HFF-Myc (cell line): ENCODE measurements around the gene SPSB2.

Source experiments
- DNase-seq: peaks from one replicate; pipeline ENCODE4 v3.0.0-alpha.2; 2011; ENCODE audit warnings: low read depth; ENCODE audit errors: extremely low read depth
- H3K4me3 ChIP-seq: replicated peaks from 2 replicates; pipeline ENCODE4 v1.5.1; 2011; ENCODE audit warnings: low read depth, mild to moderate bottlenecking, control low read depth, low read length
- TF ChIP-seq, protein P1 (sequence below): IDR thresholded peaks from 2 replicates; pipeline ENCODE4 v1.5.1; 2012; ENCODE audit warnings: mild to moderate bottlenecking, low read depth, low read length, control low read depth; ENCODE audit errors: missing control alignments

Gene SPSB2

DNA sequence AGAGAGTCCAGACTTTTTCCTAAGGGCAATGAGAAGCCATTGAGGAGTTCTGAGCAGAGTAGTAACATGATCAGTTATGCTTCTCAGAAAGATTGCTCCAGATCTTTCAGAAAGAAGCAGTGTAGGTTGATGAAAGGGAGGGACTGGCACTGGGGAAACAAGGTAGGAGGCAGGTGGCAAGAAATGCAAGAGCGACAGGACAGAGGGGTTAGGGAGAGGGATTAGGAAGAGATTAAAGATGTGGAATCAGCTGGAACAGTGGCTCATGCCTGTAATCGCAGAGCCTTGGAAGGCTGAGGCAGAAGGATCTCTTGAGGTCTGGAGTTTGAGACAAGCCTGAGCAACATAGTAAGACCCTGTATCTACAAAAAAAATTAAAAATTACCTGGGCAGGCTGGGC lies 25.4 kb downstream of the SPSB2 start:
- DNase-seq = no peak
- TF ChIP-seq, protein P1, sequence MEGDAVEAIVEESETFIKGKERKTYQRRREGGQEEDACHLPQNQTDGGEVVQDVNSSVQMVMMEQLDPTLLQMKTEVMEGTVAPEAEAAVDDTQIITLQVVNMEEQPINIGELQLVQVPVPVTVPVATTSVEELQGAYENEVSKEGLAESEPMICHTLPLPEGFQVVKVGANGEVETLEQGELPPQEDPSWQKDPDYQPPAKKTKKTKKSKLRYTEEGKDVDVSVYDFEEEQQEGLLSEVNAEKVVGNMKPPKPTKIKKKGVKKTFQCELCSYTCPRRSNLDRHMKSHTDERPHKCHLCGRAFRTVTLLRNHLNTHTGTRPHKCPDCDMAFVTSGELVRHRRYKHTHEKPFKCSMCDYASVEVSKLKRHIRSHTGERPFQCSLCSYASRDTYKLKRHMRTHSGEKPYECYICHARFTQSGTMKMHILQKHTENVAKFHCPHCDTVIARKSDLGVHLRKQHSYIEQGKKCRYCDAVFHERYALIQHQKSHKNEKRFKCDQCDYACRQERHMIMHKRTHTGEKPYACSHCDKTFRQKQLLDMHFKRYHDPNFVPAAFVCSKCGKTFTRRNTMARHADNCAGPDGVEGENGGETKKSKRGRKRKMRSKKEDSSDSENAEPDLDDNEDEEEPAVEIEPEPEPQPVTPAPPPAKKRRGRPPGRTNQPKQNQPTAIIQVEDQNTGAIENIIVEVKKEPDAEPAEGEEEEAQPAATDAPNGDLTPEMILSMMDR = no peak
- no peak overlapping the region for H3K4me3 ChIP-seq

DNA sequence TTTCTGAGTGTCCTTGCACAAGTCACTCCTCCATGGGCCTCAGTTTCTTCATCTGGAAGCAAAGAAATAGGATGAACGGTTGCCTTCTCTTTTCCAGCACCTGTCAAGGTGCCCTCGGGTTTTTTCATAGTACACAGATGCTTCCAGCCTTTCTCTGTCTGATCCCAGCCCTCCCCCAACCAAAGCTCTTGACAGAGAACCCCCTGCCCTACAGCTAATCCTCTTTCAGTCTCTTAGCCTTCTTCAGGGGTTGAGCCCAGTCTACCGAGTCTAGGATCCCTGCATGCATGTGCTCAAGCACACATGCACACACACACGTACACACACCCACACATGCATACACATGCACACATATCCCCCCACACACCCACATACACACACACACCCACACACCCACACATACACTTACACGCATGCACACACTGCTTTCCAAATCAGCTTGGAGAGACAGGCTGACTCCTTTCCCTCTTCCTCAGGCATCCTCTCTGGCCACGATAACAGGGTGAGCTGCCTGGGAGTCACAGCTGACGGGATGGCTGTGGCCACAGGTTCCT lies 26.7 kb downstream of the SPSB2 start:
- TF ChIP-seq, protein P1 = no peak
- no peak for DNase-seq
- H3K4me3 ChIP-seq = no peak overlapping the region

DNA sequence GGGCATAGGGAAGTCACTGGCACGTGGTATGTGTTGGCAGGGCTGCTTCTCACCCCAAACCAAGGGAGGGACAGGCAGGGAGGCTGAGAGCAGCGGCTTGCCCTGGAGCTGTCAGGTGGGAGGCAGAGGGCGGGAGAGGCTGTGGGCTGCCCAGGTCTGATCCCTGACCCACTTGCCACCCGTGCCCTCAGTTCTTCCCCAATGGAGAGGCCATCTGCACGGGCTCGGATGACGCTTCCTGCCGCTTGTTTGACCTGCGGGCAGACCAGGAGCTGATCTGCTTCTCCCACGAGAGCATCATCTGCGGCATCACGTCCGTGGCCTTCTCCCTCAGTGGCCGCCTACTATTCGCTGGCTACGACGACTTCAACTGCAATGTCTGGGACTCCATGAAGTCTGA lies 27.7 kb downstream of the SPSB2 start:
- TF ChIP-seq, protein P1 = no peak

DNA sequence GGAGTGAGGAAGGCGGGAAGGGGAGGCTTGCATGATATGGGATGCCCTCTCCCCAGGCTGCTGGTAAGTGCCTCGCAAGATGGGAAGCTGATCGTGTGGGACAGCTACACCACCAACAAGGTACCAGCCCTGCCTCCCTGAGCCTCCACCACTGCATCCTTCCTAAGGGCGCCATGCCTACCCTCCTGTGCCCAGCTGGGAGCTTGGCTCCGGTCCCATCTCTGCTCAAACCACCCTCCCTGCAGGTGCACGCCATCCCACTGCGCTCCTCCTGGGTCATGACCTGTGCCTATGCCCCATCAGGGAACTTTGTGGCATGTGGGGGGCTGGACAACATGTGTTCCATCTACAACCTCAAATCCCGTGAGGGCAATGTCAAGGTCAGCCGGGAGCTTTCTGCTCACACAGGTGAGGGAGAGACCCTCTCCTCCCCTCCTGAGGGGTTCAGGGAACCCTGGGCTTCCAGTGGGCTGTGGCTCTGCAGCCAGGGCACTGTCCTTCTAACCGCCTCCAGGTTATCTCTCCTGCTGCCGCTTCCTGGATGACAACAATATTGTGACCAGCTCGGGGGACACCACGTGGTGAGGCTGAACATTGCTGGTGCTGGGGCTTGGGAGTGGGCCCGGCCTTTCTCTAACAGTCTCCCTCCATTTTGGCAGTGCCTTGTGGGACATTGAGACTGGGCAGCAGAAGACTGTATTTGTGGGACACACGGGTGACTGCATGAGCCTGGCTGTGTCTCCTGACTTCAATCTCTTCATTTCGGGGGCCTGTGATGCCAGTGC lies 29.8 kb downstream of the SPSB2 start:
- TF ChIP-seq, protein P1 = no peak
- H3K4me3 ChIP-seq = no peak overlapping the region
- DNase-seq = no peak

More for the DNA sequence above, 27.7 kb downstream of the SPSB2 start:
- H3K4me3 ChIP-seq = no peak overlapping the region
- no peak for DNase-seq

DNA sequence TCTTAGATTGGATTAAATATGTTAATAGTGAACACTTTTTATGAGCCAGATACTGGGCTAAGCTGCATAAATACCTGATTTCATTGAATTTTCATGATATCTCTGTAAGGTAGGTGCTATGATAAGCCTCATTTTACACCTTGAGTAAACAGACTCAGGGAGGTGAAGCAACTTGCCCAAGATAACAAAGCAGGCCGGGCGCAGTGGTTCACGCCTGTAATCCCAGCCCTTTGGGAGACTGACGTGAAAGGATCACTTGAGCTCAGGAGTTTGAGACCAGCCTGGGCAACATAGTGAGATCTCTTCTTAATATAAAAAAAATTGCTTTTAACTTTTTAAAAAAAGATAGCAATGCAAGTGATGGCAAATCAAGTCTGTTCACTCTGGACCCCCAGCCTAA lies 31.0 kb downstream of the SPSB2 start:
- TF ChIP-seq, protein P1 = no peak
- H3K4me3 ChIP-seq = no peak overlapping the region
- DNase-seq = no peak

DNA sequence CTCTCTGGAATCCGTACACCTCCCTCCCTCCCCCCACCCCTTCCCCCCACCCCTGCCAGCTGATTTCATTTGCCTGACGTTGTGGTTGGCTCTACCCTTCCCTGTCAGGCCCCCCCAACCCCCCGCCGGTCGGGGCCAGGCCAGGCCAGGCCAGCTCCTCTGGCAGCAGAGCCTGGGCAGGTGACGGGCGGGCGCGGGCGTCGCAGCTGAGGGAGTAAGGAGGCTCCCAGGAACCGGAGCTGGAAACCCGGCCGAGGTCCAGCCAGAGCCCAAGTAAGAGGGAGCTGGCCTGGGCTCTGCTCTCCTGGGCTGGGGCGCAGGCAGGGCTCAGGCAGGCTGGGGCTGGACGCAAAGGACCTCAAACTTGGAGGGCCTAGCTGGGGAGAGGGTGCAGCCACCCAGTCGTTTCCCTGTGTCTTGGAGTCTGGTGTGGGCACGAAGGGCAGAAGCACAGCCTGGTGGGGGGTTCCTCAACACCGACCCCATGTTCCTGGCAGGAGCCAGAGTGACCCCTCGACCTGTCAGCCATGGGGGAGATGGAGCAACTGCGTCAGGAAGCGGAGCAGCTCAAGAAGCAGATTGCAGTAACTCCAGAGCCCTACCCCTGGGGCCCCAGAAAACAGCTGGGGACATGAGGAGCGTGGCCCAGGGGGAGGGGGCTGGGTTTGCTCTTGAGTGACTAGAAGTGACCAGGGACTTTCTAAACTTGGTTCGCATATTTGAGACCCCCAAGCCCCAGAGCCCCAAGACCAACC lies 32.2 kb downstream of the SPSB2 start, which contains the start of gene GNB3:
GNB3 (plus strand) TSS at position 165 of the 755 bp plus-strand sequence; CDS start at position 528, 363 bp downstream.
- TF ChIP-seq, protein P1 = no peak
- H3K4me3 ChIP-seq = no peak within 1 kb of the TSS
- DNase-seq = no peak
